Ovary (tissue), 3 donors: ENCODE data around the gene PSG2.
"Not testable (repeated sequence)": the region's sequence is repeated elsewhere in the genome, so short reads cannot be mapped to it uniquely, and the experiment has no call there.

Experiments
- POLR2A ChIP-seq: fragments of 450-650 bp; IDR thresholded peaks from one replicate; pipeline ENCODE4 v1.6.1; 2017; ENCODE audit warnings: antibody characterized with exemption, mild to moderate bottlenecking, moderate library complexity
- TF ChIP-seq, protein P1 (sequence below), 3 donors: fragments of 450-650 bp in 2 of 3; fragments of 200-600 bp in 1 of 3; IDR thresholded peaks; one replicate each; pipeline versions ENCODE4 v1.5.1 to v1.8.0; 2016 to 2022; ENCODE audit warnings: antibody characterized with exemption in 3 of 3, mild to moderate bottlenecking in 1 of 3
- donor health status: DM: no; HTN: no; CAD: no.

- TF ChIP-seq, protein P1, sequence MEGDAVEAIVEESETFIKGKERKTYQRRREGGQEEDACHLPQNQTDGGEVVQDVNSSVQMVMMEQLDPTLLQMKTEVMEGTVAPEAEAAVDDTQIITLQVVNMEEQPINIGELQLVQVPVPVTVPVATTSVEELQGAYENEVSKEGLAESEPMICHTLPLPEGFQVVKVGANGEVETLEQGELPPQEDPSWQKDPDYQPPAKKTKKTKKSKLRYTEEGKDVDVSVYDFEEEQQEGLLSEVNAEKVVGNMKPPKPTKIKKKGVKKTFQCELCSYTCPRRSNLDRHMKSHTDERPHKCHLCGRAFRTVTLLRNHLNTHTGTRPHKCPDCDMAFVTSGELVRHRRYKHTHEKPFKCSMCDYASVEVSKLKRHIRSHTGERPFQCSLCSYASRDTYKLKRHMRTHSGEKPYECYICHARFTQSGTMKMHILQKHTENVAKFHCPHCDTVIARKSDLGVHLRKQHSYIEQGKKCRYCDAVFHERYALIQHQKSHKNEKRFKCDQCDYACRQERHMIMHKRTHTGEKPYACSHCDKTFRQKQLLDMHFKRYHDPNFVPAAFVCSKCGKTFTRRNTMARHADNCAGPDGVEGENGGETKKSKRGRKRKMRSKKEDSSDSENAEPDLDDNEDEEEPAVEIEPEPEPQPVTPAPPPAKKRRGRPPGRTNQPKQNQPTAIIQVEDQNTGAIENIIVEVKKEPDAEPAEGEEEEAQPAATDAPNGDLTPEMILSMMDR (IDR thresholded peaks at IDR 0.05): not testable (repeated sequence)
- not testable (repeated sequence) for TF ChIP-seq POLR2A
Measured at GRCh38 chr19:43087702-43088340, 5.3 kb upstream of the PSG2 start.
